ENCODE measurements around the gene DTX3.

DNA sequence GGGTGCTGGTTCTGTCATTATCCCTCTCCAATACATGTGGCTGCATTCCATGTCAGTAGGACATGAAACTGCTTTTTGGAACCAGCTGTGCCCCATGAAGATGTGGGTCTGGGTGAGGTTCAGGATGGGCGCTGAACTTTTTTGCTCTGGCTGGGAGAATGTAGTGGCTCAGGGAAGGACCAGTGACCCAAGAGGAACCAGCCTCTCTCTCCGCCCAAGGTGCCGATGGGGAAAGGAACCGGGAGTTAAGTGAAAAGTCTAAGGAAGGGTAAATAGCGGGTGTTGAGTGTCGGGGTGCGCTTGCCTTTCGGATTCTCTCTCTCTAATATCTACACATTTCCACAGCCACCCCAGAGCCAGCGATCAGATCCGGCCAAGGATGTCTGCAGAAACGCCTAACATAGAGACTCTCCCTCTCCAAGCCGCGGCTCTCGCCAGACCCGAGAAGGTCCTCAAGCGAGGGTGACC is 14.4 kb downstream of the DTX3 start:
- TF ChIP-seq, protein P1, sequence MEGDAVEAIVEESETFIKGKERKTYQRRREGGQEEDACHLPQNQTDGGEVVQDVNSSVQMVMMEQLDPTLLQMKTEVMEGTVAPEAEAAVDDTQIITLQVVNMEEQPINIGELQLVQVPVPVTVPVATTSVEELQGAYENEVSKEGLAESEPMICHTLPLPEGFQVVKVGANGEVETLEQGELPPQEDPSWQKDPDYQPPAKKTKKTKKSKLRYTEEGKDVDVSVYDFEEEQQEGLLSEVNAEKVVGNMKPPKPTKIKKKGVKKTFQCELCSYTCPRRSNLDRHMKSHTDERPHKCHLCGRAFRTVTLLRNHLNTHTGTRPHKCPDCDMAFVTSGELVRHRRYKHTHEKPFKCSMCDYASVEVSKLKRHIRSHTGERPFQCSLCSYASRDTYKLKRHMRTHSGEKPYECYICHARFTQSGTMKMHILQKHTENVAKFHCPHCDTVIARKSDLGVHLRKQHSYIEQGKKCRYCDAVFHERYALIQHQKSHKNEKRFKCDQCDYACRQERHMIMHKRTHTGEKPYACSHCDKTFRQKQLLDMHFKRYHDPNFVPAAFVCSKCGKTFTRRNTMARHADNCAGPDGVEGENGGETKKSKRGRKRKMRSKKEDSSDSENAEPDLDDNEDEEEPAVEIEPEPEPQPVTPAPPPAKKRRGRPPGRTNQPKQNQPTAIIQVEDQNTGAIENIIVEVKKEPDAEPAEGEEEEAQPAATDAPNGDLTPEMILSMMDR (IDR thresholded peaks at IDR 0.05) = no peak
- TF ChIP-seq POLR2A (IDR thresholded peaks at IDR 0.05) = no peak
- no peak for TF ChIP-seq EP300 (IDR thresholded peaks at IDR 0.05)
